HG03460 (cell line): ENCODE results near the gene IRGC.

ENCODE experiments used
- ATAC-seq: cut with Tn5 transposase; IDR thresholded peaks from one replicate; pipeline ENCODE4 v1.9.1; 2021; ENCODE audit not compliant: unreplicated experiment

Gene IRGC

DNA sequence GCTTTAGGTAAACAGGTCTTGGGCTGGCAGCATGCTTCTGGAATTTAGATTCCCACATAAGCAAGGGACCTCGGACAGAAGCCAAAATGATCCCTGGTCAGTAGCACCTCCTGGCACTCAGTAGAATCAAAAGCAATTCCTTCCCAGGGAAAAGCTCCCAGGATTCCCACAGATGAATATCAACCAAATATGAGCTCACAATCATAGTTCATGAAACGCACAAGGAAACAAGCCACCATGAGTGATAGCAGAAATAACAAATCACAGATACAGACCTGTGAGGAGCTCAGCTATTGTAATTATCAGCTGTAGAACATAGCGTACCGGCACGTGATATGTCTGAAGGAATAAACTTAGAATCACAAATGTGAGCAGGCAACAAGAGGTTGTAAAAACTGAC is 24.1 kb upstream of the IRGC start:
- ATAC-seq, result no peak

DNA sequence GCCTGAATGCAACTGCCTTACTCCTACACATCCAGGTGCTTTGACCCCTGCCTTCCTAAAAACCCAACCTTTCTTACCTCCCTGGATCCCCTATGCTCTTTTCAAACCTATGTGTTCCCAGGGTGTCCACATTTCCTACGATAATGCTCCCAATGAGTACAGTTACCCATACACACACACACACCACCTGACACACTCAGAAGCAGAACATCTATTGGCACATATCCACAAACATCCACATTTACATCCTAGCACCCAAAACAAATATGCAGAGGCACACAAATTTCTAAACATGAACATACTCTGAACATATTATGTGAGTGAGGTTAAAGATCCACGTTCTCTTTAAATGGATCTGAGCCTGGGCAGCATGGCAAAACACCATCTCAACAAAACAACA is 23.5 kb upstream of the IRGC start:
- no peak for ATAC-seq

DNA sequence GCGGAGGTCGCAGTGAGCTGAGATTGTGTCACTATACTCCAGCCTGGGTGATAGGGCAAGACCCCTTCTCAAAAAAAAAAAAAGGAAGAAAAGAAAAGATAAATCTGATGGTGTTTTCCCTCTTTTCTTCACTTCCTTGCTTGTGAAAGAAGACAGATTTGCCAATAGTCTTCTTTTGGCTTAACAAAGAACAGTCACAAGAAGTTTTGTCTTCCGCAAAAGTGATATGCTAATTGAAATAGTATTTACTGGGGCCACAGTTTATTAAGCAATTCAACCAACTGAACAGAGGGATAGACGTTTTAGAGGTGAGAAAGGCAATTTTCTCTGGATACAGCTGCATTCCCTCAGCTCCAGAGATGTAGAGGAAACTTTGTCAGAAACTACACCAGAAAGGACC is 23.0 kb upstream of the IRGC start:
- ATAC-seq, result no peak

DNA sequence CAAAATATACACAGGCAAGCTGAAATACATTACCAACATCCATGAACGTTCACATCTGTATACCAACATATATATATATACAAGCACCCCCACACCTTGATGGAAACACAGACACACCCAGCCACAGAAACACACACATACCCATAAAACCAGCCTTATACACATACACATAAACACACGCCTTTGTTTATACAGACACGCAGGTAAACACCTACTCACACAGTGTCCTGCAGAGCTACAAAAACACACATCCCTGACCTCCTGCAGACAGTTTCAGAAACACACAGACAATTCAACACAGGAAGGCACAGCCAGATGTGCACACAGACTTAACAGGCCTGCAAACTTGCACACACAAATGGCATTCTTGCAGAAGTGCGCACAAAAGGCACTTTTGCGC is 21.3 kb upstream of the IRGC start:
- no peak for ATAC-seq

DNA sequence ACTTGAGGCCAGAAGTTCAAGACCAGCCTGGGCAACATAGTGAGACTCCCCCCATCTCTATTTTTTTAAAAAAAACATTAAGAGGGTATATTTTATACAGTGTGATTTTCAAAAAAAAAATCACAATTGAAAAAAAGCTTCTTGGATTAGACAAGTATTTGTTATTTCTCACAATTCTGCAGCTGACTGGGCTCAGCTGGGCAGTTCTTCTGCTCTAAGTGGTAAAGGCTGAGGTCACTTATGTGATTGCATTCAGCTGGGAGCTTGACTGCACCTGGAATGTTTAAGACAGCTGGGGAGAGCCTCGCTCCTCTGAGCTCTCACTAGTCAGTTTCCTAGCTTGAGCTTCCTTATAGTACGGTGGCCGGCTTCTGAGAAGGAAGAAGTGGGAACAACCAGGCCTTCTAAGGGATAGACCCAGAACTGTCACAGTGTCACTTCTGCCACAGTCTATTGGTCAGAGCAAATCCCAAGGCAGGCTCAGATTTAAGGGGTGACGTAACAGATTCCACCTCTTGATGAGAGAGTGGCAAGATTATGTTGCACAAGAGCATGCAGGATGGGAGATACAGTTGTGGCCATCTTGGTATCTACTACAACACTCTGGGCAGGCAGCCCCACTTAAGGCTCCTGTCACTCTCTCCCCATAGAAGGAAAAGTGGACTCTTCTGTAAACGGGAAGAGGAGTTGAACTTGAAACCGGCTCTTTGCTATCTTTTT is 19.7 kb upstream of the IRGC start:
- ATAC-seq, result no peak

DNA sequence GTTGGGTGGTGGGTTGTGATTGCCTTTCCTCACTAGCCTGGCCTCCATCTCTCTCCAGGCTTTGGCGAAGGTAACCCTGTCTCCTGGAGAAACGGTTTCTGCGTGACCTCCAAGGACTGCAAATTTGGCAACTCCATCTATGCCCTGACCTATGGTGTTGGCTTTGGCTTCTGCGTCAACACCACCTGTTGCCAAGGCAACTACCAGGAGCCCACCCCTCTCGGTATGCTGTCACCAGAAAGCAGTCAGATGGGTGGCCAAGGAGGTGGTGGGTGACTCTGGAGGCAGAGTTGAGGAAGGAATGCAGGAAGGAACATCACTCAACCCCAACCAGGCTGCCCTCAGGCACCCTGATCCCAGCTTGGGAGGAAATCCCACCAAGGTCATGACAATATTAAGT is 18.6 kb upstream of the IRGC start:
- ATAC-seq, result no peak

DNA sequence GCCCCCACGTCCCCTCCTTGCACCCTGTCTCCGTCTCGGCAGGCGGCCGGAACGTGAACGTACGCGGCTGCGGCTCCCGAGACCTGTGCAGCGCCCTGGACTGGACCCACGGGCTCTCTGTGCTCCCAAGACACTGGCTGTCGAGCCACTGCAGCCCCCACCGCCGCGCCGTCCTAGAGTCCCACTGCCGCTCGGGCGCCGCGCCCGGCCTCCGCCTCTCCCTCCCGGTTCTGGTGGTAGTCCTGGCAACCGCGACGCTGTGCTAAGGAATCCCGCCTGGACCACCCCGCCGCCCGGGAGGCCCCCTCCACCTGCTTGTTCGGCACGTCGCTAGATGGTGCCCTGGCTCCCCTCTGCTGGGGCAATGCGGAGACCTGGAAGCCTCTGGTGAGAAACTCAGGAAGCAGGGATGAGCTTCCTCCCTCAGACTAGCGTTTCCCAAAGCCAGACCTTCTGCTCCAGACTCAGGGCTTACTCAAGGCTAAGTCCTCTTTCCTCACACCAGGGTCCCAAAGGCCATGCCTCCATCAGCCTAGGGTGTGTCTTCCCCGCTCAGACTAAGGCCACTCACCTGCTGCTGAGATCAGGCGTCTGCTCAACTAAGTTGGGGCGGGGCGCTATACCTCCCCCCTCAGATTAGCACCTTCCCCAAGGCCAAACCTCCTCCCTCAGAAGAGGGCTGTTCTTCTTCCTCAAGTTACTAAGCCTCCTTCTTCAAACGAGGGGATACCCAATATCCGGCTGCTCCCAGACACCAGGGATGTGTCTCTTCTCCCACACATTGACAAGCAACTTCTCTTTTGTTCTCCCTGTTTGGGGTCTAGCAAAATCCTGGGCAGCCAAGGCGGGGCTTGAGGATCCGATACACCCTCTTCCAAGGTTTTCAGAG is 16.1 kb upstream of the IRGC start:
- ATAC-seq, result no peak

DNA sequence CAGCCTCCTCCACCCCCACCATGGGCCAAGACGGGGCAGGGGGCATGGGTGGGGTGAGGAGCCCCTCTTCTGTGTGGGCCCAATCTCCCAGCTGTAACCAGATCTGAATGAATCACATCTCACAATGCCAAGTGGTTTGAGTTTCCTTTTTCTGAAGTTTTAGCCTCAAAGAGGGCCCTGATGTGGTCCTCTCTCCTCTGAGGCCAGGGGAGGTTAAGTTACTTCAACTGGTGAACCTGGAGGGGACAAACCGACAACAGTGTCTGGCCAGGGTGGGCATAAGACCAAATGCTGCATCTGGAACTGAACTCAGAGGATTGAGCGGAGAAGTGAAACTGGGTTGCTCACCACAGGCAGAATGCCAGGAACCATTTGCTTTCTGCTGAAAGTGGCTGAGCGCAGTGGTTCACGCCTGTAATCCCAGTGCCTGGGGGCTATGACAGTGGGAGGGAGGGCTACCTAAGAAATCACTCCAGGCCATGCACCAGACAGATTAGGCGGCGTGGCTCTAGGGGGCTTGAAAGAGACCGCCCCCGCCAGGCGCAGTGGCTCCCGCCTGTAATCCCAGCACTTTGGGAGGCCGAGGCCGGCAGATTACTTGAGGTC is 15.4 kb upstream of the IRGC start:
- no peak for ATAC-seq

DNA sequence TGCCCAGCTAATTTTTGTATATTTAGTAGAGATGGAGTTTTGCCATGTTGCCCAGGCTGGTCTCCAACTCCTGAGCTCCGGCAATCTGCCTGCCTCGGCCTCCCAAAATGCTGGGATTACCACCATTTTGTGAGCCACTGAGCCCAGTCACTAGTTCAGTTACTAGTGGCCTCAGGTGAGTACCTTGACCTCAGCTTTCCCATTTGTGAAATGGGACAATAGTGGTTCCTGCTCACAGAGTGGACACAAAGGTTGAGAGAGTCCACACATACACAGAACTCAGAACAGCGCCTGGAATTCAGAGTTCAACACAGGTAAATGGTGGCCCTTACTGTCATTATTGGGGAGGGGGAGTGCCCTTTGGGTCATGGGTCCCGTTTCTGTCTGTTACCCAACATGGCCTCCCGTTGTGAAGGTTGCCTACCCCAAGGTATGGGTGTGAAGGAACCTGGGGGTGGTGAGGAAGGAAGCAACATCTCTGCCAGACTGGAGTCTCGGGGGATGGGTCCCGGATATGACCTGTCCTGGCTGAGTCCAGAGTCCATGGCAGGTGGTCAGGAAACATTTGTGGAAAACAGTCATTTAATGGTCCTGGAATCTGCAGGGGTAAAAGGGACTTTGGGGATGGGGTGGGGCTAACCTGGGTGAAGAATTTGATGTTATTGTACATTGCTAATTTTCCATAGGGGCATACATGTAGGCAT is 11.7 kb upstream of the IRGC start:
- no peak for ATAC-seq

DNA sequence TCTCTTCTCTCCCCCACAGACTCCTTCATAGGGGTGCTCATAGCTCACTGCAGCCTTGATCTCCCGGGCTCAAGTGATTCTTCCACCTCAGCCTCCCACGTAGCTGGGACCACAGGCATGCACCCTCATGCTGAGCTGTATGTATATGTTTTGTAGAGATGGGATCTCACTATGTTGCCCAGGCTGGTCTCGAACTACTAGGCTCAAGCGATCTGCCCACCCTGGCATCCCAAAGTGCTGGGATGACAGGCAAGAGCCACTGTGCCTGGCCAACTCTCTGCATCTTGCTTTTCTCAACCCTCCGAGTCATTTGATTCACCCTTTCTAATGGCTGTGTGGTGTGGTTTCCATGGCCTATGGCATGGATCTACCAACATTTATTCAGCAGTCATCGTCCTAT is 10.1 kb upstream of the IRGC start:
- ATAC-seq, result no peak

DNA sequence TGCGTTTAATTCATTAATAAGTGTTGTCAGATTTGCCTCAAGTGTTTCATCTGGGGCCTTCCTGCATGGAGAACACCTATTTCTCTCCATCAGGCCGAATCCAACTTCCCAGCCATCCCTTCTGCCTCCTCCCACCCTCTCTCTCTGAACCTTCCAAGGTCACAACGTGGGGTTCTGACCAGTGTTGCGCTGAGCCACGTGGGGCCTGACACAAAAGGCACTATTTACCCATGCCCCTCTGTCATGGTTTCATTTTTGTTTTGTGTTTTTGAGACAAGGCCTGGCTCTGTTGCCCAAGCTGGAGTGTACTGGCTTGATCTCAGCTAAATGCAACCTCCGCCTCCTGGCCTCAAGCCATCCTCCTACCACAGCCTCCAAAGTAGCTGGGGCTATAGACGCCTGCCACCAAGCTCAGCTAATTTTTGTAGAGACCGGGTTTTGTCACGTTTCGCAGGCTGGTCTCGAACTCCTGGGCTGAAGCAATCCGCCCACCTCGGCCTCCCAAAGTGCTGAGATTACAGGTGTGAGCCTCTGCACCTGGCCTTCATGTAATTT is 8.6 kb upstream of the IRGC start:
- no peak for ATAC-seq

DNA sequence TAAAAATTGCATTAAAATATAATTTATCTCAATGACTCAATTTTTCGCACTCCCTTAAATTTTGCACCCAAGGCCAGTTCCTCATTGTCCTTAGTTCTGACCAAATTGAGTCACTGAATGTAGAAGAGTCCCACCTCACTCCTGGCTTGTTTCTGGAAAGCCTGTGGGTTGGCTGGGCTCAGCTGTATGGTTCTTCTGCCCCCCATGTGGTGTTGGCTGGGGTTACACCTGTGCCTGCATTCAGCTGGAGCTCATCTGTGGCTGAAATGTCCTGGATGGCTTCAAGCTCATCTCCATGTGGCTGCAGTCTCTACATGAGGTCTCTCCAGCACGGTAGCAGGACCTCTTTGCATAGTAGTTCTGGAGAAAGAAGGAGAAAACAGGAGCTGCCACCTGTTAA is 7.2 kb upstream of the IRGC start:
- ATAC-seq, result no peak

DNA sequence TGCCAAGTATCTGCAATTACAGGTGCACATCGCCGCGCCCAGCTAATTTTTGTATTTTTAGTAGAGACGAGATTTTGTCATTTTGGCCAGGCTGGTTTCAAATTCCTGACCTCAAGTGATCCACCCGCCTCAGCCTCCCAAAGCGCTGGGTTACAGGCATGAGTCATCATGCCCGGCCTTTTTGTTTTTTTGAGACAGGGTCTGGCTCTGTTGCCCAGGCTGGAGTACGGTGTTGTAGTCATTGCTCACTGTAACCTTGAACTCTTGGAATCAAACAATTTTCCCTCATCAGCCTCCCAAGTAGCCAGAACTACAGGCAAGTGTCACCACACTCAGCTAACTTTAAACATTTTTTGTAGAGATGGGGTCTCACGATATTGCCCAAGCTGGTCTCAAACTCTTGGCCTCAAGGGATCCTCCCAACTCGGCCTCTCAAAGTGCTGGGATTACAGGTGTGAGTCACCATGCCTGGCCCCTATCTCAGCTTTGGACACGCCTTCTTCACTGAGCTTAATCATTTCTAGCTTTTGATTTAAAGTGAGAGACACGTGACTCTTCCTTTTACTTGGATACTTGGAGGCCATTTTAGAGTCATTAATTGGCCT is 4.0 kb upstream of the IRGC start:
- ATAC-seq, result no peak

DNA sequence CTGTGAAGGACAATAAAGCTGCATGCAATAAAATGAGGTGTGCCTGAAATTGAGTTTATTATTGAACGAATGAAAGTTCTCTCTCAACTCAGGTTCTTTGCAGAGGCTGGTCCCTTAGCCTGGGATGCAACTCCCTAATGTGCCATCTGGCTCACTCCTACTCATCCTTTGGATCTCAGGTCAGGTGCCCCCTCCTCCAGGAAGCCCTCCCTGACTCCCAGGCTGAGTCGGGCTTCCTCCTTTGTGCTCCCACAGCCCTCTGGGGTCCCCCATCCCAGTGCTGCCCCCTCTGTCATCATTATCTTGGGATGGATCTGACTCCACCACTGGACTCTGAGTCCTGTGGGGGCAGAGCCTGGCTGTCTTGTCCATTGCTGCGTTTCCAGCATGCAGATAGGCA is 2.7 kb upstream of the IRGC start:
- ATAC-seq, result no peak

DNA sequence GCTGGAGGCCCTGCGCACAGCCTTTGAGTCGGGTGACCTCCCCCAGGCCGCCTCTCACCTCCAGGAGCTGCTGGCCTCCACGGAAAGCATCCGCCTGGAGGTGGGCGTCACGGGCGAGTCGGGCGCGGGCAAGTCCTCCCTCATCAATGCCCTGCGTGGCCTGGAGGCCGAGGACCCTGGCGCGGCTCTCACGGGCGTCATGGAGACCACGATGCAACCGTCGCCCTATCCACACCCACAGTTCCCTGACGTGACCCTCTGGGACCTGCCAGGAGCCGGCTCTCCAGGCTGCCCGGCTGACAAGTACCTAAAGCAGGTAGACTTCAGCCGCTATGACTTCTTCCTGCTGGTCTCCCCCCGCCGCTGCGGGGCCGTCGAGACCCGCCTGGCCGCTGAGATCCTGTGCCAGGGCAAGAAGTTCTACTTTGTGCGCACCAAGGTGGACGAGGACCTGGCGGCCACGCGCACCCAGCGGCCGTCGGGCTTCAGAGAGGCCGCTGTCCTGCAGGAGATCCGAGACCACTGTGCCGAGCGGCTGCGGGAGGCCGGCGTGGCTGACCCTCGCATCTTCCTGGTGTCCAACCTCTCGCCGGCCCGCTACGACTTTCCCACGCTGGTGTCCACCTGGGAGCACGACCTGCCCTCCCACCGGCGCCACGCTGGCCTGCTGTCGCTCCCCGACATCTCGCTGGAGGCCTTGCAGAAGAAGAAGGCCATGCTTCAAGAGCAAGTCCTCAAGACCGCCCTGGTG is 2.9 kb downstream of the IRGC start:
- no peak for ATAC-seq

DNA sequence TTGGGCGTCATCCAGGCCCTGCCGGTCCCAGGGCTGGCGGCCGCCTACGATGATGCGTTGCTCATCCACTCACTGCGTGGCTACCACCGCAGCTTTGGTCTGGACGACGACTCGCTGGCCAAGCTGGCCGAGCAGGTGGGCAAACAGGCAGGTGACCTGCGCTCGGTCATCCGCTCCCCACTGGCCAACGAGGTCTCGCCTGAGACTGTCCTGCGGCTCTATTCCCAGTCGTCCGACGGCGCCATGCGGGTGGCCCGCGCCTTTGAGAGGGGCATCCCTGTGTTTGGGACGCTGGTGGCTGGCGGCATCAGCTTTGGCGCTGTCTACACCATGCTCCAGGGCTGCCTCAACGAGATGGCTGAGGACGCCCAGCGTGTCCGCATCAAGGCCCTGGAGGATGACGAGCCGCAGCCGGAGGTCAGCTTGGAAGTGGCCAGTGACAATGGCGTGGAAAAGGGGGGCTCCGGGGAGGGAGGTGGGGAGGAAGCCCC is 3.5 kb downstream of the IRGC start:
- ATAC-seq, result no peak

DNA sequence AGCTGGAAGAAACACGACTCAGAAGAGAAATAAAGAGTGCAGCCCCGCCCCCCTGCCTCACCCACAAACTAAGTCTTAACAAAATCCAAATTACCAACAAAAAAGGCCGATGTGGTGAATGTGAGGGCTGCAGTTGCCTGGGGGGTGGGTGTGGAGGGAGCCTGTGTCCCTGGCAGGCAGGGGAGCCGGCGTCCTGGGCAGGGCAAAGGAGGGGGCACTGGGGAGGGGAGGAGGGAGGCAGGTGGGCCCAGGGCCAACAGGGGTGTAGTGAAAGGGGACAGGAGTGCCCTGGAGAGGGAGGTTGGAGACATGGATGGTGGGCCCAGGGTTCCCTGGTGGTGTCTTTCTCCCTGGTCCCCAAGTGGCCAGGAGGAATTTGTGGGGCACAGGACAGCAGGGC is 4.0 kb downstream of the IRGC start:
- no peak for ATAC-seq

DNA sequence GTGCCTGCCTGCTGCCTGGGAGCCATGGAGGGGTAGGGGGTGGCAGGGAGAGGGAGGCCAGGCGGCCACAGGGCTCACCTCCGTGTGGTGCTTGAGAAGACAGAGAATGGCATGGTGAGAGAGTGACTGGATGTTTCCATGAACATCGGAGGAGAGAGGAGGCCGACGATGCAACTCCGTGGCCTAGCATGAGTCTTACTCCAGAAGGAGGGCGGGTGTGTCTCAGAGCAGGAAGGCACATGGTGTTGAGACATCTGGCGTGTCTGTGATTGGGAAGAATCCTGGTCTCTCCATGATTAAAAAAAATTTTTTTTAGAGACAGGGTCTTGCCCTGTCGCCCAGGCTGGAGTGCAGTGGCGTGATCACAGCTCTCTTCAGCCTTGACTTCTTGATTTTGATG is 5.1 kb downstream of the IRGC start:
- ATAC-seq, result no peak

DNA sequence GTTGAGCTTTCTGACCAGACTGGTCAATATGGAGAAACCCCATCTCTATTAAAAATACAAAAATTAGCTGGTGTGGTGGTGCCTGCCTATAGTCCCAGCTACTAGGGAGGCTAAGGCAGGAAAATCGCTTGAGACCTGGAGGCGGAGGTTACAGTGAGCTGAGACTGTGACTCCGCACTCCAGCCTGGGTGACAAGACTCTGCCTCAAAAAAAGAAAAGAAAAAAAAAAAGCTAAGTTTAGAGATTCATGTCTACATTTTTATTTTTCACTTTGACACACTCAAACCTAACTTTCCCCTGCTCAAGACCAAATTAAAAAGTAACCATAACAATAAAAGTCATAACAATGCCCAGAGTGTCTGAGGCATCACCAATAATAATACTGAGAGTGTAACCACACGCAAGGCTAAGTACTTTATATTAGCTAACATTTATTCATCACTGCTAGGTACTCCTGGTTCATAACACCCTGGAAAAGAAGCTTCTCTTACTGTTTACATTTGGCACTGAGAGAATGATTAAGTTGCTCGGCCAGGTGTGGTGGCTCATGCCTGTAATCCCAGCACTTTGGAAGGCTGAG is 5.7 kb downstream of the IRGC start:
- ATAC-seq, result no peak

DNA sequence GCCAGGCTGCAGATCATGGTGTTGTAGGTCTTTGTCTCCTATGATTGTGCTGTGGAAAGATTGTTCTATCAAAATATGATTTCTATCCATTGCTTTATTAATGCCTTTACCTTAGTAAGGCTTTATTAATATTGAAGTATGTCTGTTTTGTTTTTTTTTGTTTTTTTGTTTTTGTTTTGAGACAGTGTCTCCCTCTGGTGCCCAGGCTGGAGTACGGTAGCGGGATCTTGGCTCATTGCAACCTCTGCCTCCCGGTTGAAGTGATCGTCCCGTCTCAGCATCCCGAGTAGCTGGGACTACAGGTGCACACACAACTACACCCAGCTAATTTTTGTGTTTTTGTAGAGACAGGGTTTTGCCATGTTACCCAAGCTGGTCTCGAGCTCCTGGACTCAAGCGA is 7.7 kb downstream of the IRGC start:
- ATAC-seq, result no peak
